ENCODE data around the gene CD164.

The CD164 gene

GRCh38 chr6:109362102-109362884, 20.0 kb downstream of the CD164 start:
- Histone ChIP-seq H3K4me1 (ENCODE audit: control insufficient read depth in 5 of 5, insufficient read depth in 5 of 5, low read length in 5 of 5) (peaks cover 0 to 23% (median 20%) of the 10 kb centered on the region in 5 donors), H3K9me3 (ENCODE audit: control insufficient read depth in 5 of 5, low read length in 5 of 5) (peaks cover 0 to 4% (median 0%) of the 10 kb centered on the region in 5 donors), H3K36me3 (ENCODE audit: control insufficient read depth in 5 of 5, insufficient read depth in 5 of 5, low read length in 5 of 5) (peaks cover 35 to 65% (median 44%) of the 10 kb centered on the region in 5 donors), H3K9ac (ENCODE audit: low read length in 5 of 5) (no peak overlapping the region), H3K27ac (ENCODE audit: low read depth, low read length) (peak overlapping the region; percentile 38), H3K4me3 (ENCODE audit: low read depth in 1 of 5, low read length in 5 of 5) (no peak overlapping the region), H3K27me3 (ENCODE audit: control insufficient read depth in 5 of 5, insufficient read depth in 4 of 5, low read length in 5 of 5) (no peaks in the 10 kb centered on the region)

GRCh38 chr6:109360791-109361190, 21.5 kb downstream of the CD164 start:
- peaks cover 35 to 70% (median 46%) of the 10 kb centered on the region in 5 donors for H3K36me3 ChIP-seq (ENCODE audit: control insufficient read depth in 5 of 5, insufficient read depth in 5 of 5, low read length in 5 of 5)

GRCh38 chr6:109360281-109360680, 22.0 kb downstream of the CD164 start:
- Histone ChIP-seq H3K36me3 (ENCODE audit: control insufficient read depth in 5 of 5, insufficient read depth in 5 of 5, low read length in 5 of 5) (peaks cover 34 to 73% (median 47%) of the 10 kb centered on the region in 5 donors), H3K27ac (ENCODE audit: low read depth, low read length) (no peak overlapping the region), H3K27me3 (ENCODE audit: control insufficient read depth in 5 of 5, insufficient read depth in 4 of 5, low read length in 5 of 5) (no peaks in the 10 kb centered on the region)

More at GRCh38 chr6:109360791-109361190, 21.5 kb downstream of the CD164 start:
- H3K9ac ChIP-seq (ENCODE audit: low read length in 5 of 5): no peak overlapping the region
- no peak overlapping the region for H3K4me3 ChIP-seq (ENCODE audit: low read depth in 1 of 5, low read length in 5 of 5)
- peaks cover 0 to 7% (median 4%) of the 10 kb centered on the region in 5 donors for H3K9me3 ChIP-seq (ENCODE audit: control insufficient read depth in 5 of 5, low read length in 5 of 5)
- no peak overlapping the region for H3K27ac ChIP-seq (ENCODE audit: low read depth, low read length)
- H3K4me1 ChIP-seq (ENCODE audit: control insufficient read depth in 5 of 5, insufficient read depth in 5 of 5, low read length in 5 of 5): peaks cover 0 to 23% (median 18%) of the 10 kb centered on the region in 5 donors
- no peaks in the 10 kb centered on the region for H3K27me3 ChIP-seq (ENCODE audit: control insufficient read depth in 5 of 5, insufficient read depth in 4 of 5, low read length in 5 of 5)

GRCh38 chr6:109359248-109359647, 23.0 kb downstream of the CD164 start:
- Histone ChIP-seq H3K36me3 (ENCODE audit: control insufficient read depth in 5 of 5, insufficient read depth in 5 of 5, low read length in 5 of 5) (peaks cover 34 to 76% (median 50%) of the 10 kb centered on the region in 5 donors), H3K27ac (ENCODE audit: low read depth, low read length) (no peak overlapping the region), H3K27me3 (ENCODE audit: control insufficient read depth in 5 of 5, insufficient read depth in 4 of 5, low read length in 5 of 5) (no peaks in the 10 kb centered on the region), H3K4me3 (ENCODE audit: low read depth in 1 of 5, low read length in 5 of 5) (no peak overlapping the region), H3K4me1 (ENCODE audit: control insufficient read depth in 5 of 5, insufficient read depth in 5 of 5, low read length in 5 of 5) (peaks cover 0 to 23% (median 18%) of the 10 kb centered on the region in 5 donors), H3K9ac (ENCODE audit: low read length in 5 of 5) (no peak overlapping the region), H3K9me3 (ENCODE audit: control insufficient read depth in 5 of 5, low read length in 5 of 5) (peaks cover 0 to 7% (median 4%) of the 10 kb centered on the region in 5 donors)

More at GRCh38 chr6:109360281-109360680, 22.0 kb downstream of the CD164 start:
- Histone ChIP-seq H3K4me1 (ENCODE audit: control insufficient read depth in 5 of 5, insufficient read depth in 5 of 5, low read length in 5 of 5) (peaks cover 0 to 23% (median 18%) of the 10 kb centered on the region in 5 donors), H3K9ac (ENCODE audit: low read length in 5 of 5) (no peak overlapping the region), H3K9me3 (ENCODE audit: control insufficient read depth in 5 of 5, low read length in 5 of 5) (peaks cover 0 to 7% (median 4%) of the 10 kb centered on the region in 5 donors), H3K4me3 (ENCODE audit: low read depth in 1 of 5, low read length in 5 of 5) (no peak overlapping the region)

- Histone ChIP-seq H3K9ac (ENCODE audit: low read length in 5 of 5) (no peak overlapping the region), H3K4me3 (ENCODE audit: low read depth in 1 of 5, low read length in 5 of 5) (no peak overlapping the region), H3K36me3 (ENCODE audit: control insufficient read depth in 5 of 5, insufficient read depth in 5 of 5, low read length in 5 of 5) (peaks cover 34 to 78% (median 52%) of the 10 kb centered on the region in 5 donors), H3K4me1 (ENCODE audit: control insufficient read depth in 5 of 5, insufficient read depth in 5 of 5, low read length in 5 of 5) (peaks cover 0 to 23% (median 18%) of the 10 kb centered on the region in 5 donors), H3K27ac (ENCODE audit: low read depth, low read length) (no peak overlapping the region), H3K27me3 (ENCODE audit: control insufficient read depth in 5 of 5, insufficient read depth in 4 of 5, low read length in 5 of 5) (no peaks in the 10 kb centered on the region), H3K9me3 (ENCODE audit: control insufficient read depth in 5 of 5, low read length in 5 of 5) (peaks cover 0 to 7% (median 4%) of the 10 kb centered on the region in 5 donors)
Observed at GRCh38 chr6:109358204-109358603, 24.1 kb downstream of the CD164 start.

GRCh38 chr6:109356237-109356636, 26.0 kb downstream of the CD164 start:
- H3K9me3 ChIP-seq (ENCODE audit: control insufficient read depth in 5 of 5, low read length in 5 of 5): peaks cover 0 to 7% (median 0%) of the 10 kb centered on the region in 5 donors
- no peak overlapping the region for H3K9ac ChIP-seq (ENCODE audit: low read length in 5 of 5)
- H3K4me1 ChIP-seq (ENCODE audit: control insufficient read depth in 5 of 5, insufficient read depth in 5 of 5, low read length in 5 of 5): peaks cover 0 to 23% (median 18%) of the 10 kb centered on the region in 5 donors
- peaks cover 24 to 67% (median 44%) of the 10 kb centered on the region in 5 donors for H3K36me3 ChIP-seq (ENCODE audit: control insufficient read depth in 5 of 5, insufficient read depth in 5 of 5, low read length in 5 of 5)
- no peak overlapping the region for H3K4me3 ChIP-seq (ENCODE audit: low read depth in 1 of 5, low read length in 5 of 5)
- no peak overlapping the region for H3K27ac ChIP-seq (ENCODE audit: low read depth, low read length)
- H3K27me3 ChIP-seq (ENCODE audit: control insufficient read depth in 5 of 5, insufficient read depth in 4 of 5, low read length in 5 of 5): no peaks in the 10 kb centered on the region

- Histone ChIP-seq H3K4me1 (ENCODE audit: control insufficient read depth in 5 of 5, insufficient read depth in 5 of 5, low read length in 5 of 5) (peaks cover 2 to 45% (median 30%) of the 10 kb centered on the region in 5 donors), H3K27me3 (ENCODE audit: control insufficient read depth in 5 of 5, insufficient read depth in 4 of 5, low read length in 5 of 5) (no peaks in the 10 kb centered on the region), H3K9me3 (ENCODE audit: control insufficient read depth in 5 of 5, low read length in 5 of 5) (peaks cover 0 to 5% (median 0%) of the 10 kb centered on the region in 5 donors), H3K27ac (ENCODE audit: low read depth, low read length) (no peak overlapping the region), H3K4me3 (ENCODE audit: low read depth in 1 of 5, low read length in 5 of 5) (no peak overlapping the region), H3K9ac (ENCODE audit: low read length in 5 of 5) (no peak overlapping the region), H3K36me3 (ENCODE audit: control insufficient read depth in 5 of 5, insufficient read depth in 5 of 5, low read length in 5 of 5) (peaks cover 8 to 27% (median 17%) of the 10 kb centered on the region in 5 donors)
Observed at GRCh38 chr6:109351231-109352130, 30.8 kb downstream of the CD164 start.

GRCh38 chr6:109349419-109349987, 32.8 kb downstream of the CD164 start:
- Histone ChIP-seq H3K27ac (ENCODE audit: low read depth, low read length) (peak overlapping the region; percentile 14), H3K27me3 (ENCODE audit: control insufficient read depth in 5 of 5, insufficient read depth in 4 of 5, low read length in 5 of 5) (no peaks in the 10 kb centered on the region), H3K4me1 (ENCODE audit: control insufficient read depth in 5 of 5, insufficient read depth in 5 of 5, low read length in 5 of 5) (peaks cover 2 to 45% (median 30%) of the 10 kb centered on the region in 5 donors), H3K36me3 (ENCODE audit: control insufficient read depth in 5 of 5, insufficient read depth in 5 of 5, low read length in 5 of 5) (peaks cover 3 to 8% (median 6%) of the 10 kb centered on the region in 5 donors), H3K9ac (ENCODE audit: low read length in 5 of 5) (peak overlapping the region in 2 of 5 donors; percentile 26 to 32), H3K9me3 (ENCODE audit: control insufficient read depth in 5 of 5, low read length in 5 of 5) (no peaks in the 10 kb centered on the region), H3K4me3 (ENCODE audit: low read depth in 1 of 5, low read length in 5 of 5) (no peak overlapping the region)

GRCh38 chr6:109348226-109348625, 34.0 kb downstream of the CD164 start:
- H3K27ac ChIP-seq (ENCODE audit: low read depth, low read length): no peak overlapping the region
- no peak overlapping the region for H3K4me3 ChIP-seq (ENCODE audit: low read depth in 1 of 5, low read length in 5 of 5)
- no peak overlapping the region for H3K9ac ChIP-seq (ENCODE audit: low read length in 5 of 5)
- peaks cover 0 to 2% (median 0%) of the 10 kb centered on the region in 5 donors for H3K36me3 ChIP-seq (ENCODE audit: control insufficient read depth in 5 of 5, insufficient read depth in 5 of 5, low read length in 5 of 5)
- H3K4me1 ChIP-seq (ENCODE audit: control insufficient read depth in 5 of 5, insufficient read depth in 5 of 5, low read length in 5 of 5): peaks cover 2 to 45% (median 30%) of the 10 kb centered on the region in 5 donors
- H3K27me3 ChIP-seq (ENCODE audit: control insufficient read depth in 5 of 5, insufficient read depth in 4 of 5, low read length in 5 of 5): no peaks in the 10 kb centered on the region
- no peaks in the 10 kb centered on the region for H3K9me3 ChIP-seq (ENCODE audit: control insufficient read depth in 5 of 5, low read length in 5 of 5)
